Measurements from ENCODE around the gene MYO1E.
"Not testable (repeated sequence)": the region's sequence is repeated elsewhere in the genome, so short reads cannot be mapped to it uniquely, and the experiment has no call there.

The MYO1E gene

GRCh38 chr15:59372352-59373211 lies at the start of gene MYO1E:
MYO1E (minus strand) TSS chr15:59372871; CDS start chr15:59372500, 371 bp downstream.
- in situ Hi-C loops (cut with HindIII; ENCODE audit: low pct_ligation_motif_present, low pct_unique_long_range_greater_than_20kb, low sequenced_read_pairs), result no loop called here
- peak; percentile 96 for DNase-seq

GRCh38 chr15:59420986-59421618 lies 48.4 kb upstream of the MYO1E start:
- no peak for DNase-seq
- in situ Hi-C loops (cut with HindIII; ENCODE audit: low pct_ligation_motif_present, low pct_unique_long_range_greater_than_20kb, low sequenced_read_pairs), result no loop called here

DNA sequence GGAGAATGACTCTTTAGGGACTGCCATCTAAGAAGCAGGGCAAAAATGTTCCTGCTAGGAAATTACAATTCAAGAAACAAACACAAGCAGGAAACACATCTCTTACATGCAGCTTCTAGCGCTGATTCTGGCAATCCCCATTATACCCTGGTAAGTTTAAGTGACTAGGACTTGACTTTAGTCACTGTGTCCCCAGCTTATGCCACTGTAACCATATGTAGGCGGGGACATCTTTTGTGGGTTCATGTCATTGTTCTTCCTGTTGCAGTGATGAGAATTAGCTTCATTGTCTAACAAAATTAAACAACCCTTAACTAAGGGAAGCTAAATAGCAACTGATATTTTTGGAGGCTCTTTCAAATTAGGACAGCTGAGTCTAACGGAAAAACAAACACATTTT lies 47.4 kb upstream of the MYO1E start:
- no peak for DNase-seq
- in situ Hi-C loops (cut with HindIII; ENCODE audit: low pct_ligation_motif_present, low pct_unique_long_range_greater_than_20kb, low sequenced_read_pairs), result no loop called here

- DNase-seq, result no peak
- in situ Hi-C loops (cut with HindIII; ENCODE audit: low pct_ligation_motif_present, low pct_unique_long_range_greater_than_20kb, low sequenced_read_pairs), result no loop called here
Measured at GRCh38 chr15:59419170-59419569, 46.5 kb upstream of the MYO1E start.

DNA sequence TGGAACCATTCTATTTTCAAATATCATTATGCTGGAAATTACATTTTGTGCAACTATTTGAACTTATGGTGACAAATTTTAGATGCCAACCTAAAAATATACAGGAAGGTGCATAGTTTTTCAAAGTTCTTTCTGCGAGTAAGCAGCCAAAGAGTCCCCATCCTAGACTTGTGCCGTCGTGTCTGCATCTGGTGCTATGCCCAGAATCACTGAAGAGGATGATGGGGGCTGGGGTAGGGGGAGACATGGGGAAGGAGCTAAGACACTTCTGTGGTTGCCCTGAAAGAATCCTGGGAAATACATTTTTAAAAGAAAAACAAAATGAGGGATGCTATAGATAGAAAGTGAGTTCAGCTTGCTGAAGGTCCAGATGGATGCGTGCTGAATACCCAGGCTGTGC lies 44.1 kb upstream of the MYO1E start:
- in situ Hi-C loops (cut with HindIII; ENCODE audit: low pct_ligation_motif_present, low pct_unique_long_range_greater_than_20kb, low sequenced_read_pairs), result no loop called here
- no peak for DNase-seq

DNA sequence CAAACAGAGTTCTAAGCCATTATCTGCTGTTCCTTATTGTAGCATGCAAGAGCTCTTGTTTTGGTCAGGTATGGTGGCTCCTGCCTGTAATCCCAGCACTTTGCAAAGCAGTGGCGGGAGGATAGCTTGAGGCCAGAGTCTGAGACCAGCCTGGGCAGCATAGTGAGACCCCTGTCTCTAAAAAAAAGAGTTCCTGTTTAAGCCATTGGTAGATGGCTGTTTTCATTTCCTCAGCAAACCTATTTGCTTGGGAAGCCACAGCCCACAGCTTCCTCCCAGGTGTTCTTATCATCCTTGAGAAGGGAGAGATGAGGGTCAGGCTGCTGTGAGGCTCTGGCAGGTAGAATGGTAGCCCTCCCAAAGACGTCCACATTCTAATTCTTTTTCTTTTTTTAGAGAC lies 40.9 kb upstream of the MYO1E start:
- in situ Hi-C loops (cut with HindIII; ENCODE audit: low pct_ligation_motif_present, low pct_unique_long_range_greater_than_20kb, low sequenced_read_pairs), result no loop called here
- no peak for DNase-seq

GRCh38 chr15:59410391-59410896 lies 37.8 kb upstream of the MYO1E start:
- in situ Hi-C loops (cut with HindIII; ENCODE audit: low pct_ligation_motif_present, low pct_unique_long_range_greater_than_20kb, low sequenced_read_pairs), result no loop called here
- peak; percentile 84 for DNase-seq

- in situ Hi-C loops (cut with HindIII; ENCODE audit: low pct_ligation_motif_present, low pct_unique_long_range_greater_than_20kb, low sequenced_read_pairs), result no loop called here
- no peak for DNase-seq
Measured at GRCh38 chr15:59407946-59408345, 35.3 kb upstream of the MYO1E start.

- in situ Hi-C loops (cut with HindIII; ENCODE audit: low pct_ligation_motif_present, low pct_unique_long_range_greater_than_20kb, low sequenced_read_pairs), result no loop called here
- DNase-seq, result no peak
Measured at GRCh38 chr15:59406446-59406845, 33.8 kb upstream of the MYO1E start.

DNA sequence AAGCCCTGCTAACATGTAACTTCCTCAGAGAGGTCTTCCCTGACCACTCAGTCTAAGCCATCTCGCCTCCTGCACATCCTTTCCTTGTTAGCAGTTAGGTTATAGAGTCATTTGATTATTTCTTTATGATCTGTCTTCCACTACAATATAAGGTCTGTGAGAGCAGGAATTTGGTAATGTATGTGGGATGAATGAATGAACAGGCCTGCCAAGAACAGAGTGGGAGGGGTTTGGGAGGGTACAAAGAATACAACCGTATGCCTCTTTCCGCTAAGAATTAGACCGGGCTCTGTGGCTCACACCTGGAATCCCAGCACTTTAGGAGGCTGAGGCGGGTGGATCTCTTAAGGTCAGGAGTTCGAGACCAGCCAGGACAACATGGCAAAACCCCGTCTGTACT lies 32.4 kb upstream of the MYO1E start:
- in situ Hi-C loops (cut with HindIII; ENCODE audit: low pct_ligation_motif_present, low pct_unique_long_range_greater_than_20kb, low sequenced_read_pairs), result no loop called here
- DNase-seq, result no peak

- in situ Hi-C loops (cut with HindIII; ENCODE audit: low pct_ligation_motif_present, low pct_unique_long_range_greater_than_20kb, low sequenced_read_pairs), result no loop called here
- DNase-seq, result no peak
Measured at GRCh38 chr15:59401824-59402569, 29.3 kb upstream of the MYO1E start.

DNA sequence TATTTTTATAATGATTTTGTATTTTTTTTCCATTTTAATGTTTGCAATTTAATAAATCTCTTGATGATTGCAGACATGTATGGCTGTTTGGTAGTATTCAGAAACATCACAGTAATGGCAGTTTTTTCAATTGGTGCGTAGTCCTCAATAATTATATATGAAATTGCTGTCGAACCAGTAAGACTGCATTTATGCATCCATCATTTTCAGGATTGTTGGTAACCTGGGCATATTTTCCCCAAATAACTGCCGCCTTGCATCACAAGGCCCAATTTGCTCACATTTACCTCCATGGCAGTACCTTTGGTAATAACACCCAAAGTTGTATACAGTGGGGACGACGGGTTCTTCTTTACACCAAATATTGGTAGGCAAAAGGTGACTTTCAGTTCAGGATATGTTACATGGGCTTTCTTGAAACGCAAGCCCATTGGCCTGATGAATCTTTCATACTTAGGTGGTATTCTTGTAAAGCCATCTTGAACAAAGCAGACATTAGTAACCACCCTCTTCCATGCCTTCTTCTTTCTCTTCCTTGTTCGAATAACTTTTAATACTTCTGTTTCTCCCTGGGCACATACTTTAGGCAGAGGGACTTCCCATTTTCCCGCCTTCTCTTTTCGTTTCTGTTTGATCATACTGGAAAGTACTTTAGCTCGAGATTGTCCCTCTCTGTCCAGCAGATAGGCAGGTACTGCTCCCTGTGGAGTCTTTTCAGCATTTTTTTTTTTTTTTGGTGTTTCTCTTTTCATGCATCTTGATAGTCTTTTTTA lies 28.6 kb upstream of the MYO1E start:
- DNase-seq; in situ Hi-C loops (cut with HindIII; ENCODE audit: low pct_ligation_motif_present, low pct_unique_long_range_greater_than_20kb, low sequenced_read_pairs): not testable (repeated sequence)

GRCh38 chr15:59400103-59400813 lies 27.6 kb upstream of the MYO1E start:
- DNase-seq, result no peak
- in situ Hi-C loops (cut with HindIII; ENCODE audit: low pct_ligation_motif_present, low pct_unique_long_range_greater_than_20kb, low sequenced_read_pairs), result no loop called here

GRCh38 chr15:59399465-59400102 lies 26.9 kb upstream of the MYO1E start:
- DNase-seq, result no peak
- in situ Hi-C loops (cut with HindIII; ENCODE audit: low pct_ligation_motif_present, low pct_unique_long_range_greater_than_20kb, low sequenced_read_pairs), result no loop called here

DNA sequence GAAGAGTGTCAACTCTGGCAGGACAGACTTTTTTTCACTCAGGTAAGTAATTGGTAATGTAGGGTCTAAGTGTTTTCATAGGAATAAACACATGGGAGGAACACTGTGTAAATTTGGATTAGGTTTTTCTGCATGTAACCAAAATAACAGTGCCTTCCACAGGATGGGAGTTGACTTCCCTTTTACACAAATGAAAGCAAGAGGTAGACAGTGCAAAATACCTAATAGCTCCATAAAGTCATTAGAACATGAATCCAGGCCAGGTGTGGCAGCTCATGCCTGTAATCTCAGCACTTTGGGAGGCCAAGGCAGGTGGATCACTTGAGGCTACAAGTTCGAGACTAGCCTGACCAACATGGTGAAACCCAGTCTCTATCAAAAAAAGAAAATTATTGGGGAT lies 25.5 kb upstream of the MYO1E start:
- in situ Hi-C loops (cut with HindIII; ENCODE audit: low pct_ligation_motif_present, low pct_unique_long_range_greater_than_20kb, low sequenced_read_pairs), result no loop called here

DNA sequence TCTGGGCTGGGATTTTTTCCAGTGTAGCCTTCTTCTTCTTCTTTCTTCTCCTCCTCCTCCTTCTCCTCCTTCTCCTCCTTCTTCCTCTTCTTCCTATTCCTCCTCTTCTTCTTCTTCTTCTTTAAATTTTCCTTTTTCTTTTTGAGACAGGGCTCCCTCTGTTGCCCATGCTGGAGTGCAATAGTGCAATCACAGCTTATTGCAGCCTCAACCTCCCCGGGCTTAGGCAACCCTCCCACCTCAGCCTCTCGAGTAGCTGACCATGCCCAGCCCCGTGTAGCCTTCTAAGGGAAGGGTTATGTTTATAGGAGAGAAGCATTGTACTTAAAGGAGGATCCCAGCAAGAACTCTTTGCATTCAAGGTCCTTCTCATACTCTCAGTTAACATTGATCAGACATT lies 24.0 kb upstream of the MYO1E start:
- in situ Hi-C loops (cut with HindIII; ENCODE audit: low pct_ligation_motif_present, low pct_unique_long_range_greater_than_20kb, low sequenced_read_pairs), result no loop called here

More for the DNA sequence above, 25.5 kb upstream of the MYO1E start:
- no peak for DNase-seq

DNA sequence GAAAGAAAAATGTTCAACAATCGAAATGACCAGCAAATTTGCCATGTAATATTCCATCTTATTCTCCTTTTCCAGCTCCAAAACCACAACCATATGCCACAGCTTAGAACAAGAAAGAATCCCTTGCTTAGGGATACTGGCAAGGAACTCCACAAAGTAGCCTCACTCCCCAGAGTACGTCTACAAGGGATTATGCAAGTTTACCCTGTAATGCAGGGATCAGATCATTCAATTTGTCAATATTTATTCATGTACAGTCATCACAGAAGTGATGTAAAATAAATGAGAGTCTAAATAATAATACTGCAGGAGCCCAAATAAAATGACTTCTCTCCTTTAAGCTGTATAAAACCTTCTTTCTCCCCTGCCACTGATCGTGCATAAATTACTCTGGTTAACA lies 23.5 kb upstream of the MYO1E start:
- in situ Hi-C loops (cut with HindIII; ENCODE audit: low pct_ligation_motif_present, low pct_unique_long_range_greater_than_20kb, low sequenced_read_pairs), result no loop called here
- no peak for DNase-seq

More for the DNA sequence above, 24.0 kb upstream of the MYO1E start:
- DNase-seq, result no peak
